ENCODE measurements around the gene IDI1.

Gene IDI1

DNA sequence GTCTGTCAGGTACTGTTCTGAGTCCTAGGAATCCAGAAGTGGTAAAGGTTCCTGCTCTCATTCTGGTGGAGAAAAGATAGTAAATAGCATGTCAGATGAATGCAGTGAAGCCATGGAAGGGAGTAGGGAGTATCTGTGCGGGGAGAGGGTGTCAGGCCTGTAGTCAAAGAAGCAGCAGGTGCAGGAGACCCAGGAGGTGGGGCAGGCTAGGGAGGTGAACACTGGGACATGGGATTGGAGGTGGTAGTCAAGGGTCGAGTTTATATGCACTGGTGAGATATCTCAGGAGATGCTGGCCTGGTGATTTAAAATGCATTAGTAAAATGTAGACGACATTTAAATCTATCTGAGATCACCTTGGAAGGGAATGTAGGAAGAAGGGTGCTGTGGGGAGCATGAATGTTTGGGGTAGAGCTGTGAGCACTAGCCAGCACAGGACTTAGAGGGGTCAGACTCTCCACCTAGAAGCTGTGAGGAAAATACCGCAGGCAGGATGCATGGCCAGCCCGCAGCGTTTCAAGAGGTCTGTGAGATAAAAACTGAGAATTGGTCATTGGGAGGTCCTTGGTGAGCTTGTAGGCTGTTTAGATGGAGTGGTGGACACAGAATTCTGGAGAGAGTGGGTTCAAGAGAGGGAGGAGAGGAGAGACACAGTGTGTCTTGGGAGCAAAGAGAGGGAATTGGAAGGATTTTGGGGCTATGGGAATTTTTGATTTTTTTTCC, 53.9 kb downstream of the IDI1 start:
- DNase-seq (ENCODE audit: low spot score) = no peak

GRCh38 chr10:992871-993270, 56.0 kb downstream of the IDI1 start:
- no peak for DNase-seq (ENCODE audit: low spot score)

DNA sequence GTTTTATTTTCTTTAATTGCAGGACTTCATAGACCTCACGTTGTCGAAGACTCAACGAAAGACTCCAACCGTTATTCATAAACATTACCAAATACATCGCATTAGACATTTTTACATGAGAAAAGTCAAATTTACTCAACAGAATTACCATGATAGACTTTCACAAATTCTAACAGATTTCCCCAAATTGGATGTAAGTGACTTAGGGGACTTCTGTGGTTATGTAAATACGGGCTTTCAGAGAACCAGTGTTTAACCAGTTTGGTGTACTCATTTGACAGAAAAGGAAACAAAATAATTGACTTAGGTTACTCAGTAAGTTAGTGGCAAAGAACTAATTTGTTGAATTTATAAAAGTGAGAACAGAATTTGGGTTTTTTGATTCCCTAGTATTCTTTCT, 56.5 kb downstream of the IDI1 start:
- no peak for DNase-seq (ENCODE audit: low spot score)

- no peak for DNase-seq (ENCODE audit: low spot score)
Observed at GRCh38 chr10:990808-991207, 58.1 kb downstream of the IDI1 start.
